Measurements from ENCODE around the gene SAMD1.
A peak's percentile ranks its signal among the peaks of the same experiment; 100 is the strongest.
"Not testable (repeated sequence)": the region's sequence is repeated elsewhere in the genome, so short reads cannot be mapped to it uniquely, and the experiment has no call there.

SAMD1 gene

DNA sequence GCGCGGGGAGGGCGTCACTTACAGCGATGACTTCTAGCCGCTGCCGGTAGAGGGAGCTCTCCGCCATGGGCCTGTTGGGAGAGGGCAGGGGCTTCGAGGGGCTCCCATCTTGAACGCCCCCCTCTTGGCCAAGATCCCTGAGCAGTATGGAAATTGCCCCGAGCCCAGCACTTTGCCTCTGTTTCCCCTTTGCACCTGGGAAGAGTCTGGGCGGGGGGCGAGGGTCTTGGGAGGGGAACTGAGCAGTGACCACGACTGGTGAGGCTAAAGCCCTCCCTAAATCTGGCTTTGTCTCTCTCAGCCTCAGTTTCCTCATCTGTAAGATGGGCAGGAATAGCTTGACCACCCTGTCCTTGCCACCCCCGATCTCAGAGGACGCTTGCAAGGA is 31.5 kb downstream of the SAMD1 start:
- DNase-seq = peak; percentile 46

DNA sequence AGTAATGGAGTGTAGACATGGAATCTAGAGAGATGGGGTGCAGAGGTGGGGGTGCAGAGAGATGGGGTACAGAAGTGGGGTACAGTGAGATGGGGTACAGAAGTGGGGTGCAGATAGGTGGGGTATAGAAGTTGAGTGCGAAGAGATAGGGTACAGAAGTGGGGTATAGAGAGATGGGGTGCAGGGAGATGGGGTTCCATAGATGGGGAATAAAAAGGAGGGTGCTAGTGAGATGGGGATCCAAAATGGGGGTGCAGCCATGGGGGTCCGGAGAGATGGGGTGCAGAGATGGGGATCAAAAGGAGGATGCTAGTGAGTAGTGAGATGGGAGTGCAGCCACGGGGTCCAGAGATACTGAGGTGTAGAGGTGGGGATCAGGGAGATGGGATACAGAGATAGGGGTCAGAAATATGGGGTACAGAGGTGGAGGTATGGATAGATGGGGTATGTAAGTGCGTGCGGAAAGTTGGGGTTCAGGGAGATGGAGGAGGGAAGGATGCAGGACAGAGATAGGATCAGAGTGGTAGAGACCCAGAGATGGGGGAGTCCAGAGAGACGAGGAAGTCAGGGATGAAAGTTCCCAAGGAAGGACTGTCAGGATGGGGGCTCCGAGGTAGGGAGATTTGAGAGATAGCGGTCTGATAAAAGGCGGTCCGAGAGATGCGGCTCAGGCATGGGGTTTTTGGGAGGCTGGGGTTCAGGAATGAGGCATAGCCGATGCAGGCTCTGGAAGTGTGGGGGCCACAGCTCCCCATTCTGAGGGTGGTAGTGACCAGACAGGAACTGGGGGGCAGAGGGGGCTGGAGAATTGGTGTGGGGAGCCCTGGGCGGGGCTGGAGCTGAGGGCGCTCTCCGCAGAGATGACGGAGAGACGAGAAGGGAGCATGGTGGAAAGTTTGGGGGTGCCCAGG is 32.1 kb downstream of the SAMD1 start:
- no peak for DNase-seq

DNA sequence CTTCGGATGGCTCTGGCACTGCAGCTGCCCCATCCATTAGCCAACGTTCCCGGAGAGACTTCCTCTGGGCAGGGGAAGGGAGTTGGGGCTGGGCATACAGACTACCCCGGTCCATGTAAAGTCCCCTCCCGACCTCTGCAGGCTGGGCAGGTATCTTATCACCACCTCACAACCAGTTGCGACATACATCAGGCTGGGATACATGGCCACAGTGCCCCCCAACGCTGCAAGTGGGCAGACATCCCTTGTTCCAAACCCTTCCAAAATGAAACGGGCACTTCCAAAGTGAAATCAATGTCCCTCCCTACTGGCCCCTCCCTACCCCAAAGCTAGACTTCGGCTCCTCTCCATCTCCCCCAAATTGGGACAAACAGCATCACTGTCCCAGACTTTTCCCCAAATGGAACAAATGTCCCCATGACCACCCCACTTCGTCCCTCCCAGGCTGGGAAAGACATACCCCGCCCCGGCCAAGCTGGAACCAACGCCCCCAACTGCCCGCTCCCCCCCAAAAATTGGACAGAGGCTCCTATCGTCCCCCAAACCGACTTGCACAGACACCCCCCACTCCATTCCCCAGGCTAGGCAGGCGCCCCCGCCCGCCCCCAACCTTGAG is 33.7 kb downstream of the SAMD1 start:
- DNase-seq = no peak

DNA sequence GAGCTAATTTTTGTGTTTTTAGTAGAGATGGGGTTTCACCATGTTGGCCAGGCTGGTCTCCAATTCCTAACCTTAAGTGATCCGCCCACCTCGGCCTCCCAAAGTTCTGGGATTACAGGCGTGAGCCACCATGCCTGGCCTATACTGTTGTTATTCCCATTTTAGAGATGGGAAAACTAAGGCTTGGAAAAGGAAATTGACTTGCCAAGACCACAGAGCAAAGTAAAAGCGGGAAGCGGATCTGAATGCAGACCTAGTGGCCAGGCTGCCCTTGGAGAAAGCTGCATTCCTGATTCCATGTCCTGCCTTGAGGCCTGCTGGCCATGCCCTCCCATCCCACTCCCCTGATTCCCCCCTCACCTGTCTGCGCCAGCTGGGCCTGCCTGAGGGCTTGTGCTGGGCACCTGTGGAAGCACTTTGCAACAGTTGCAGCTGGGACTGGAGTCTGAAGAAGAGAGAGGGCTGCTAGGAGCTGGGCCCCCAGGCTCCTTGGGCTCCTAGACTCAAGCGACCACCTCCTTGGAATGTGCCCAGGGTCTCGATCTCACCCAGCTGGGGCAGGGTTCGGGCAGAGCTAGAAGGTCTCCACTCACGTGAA is 34.4 kb downstream of the SAMD1 start:
- DNase-seq = no peak

DNA sequence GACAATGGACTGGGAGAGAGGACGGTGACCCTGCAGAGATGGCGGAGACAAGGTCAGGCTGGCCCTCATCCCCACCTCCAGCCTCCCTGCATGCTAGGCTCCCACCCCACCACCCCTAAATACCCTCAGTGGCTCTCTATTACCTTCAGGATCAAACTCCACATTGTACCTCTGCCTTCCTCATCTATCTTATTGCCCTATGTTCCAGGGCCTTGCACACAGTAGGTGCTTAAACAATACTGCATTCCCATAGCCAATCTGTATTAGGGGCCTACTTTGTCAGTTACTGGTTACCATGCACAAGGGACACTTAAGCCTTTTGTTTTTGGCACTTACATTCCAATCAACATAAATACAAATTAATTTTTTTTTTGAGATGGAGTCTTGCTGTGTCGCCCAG is 35.2 kb downstream of the SAMD1 start:
- DNase-seq = no peak

DNA sequence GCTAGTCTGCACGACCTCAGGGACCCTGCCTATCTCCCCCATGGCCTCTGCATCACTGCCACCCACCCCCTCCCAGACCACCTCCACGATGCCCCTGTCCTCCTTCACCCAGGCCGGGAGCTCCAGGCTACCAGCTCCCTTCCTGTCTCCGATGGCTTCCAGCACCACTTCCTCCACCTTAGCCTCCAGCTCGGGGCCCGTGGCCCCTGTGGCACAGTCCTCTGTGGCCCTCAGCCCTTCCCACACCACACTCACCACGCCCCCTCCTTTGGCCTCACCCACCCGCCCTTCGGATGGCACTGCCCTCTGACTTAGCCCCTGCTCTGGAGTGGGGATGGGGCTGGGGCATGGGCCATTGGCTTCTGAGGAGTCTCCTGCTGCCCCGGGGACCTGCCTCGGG is 35.8 kb downstream of the SAMD1 start:
- no peak for DNase-seq

DNA sequence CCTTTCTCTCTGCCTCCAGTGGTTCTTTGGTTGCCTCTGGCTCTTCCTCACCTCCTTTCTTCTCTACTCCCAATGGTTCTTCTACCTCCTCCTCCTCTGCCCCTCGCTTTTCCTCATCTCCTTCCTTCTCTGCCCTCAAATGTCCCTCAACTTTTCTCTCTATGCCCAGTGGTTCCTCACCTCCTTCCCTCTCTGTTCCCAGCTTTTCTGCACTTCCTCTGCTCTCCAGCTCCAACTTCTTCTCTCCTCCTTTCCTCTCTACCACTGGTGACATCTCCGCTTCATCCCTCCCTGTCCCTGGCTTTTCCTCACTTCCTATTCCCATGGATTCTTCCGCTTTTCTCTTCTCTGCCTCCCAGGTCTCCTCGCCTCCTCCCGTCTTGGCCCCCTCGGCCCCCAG is 36.5 kb downstream of the SAMD1 start:
- DNase-seq = no peak

DNA sequence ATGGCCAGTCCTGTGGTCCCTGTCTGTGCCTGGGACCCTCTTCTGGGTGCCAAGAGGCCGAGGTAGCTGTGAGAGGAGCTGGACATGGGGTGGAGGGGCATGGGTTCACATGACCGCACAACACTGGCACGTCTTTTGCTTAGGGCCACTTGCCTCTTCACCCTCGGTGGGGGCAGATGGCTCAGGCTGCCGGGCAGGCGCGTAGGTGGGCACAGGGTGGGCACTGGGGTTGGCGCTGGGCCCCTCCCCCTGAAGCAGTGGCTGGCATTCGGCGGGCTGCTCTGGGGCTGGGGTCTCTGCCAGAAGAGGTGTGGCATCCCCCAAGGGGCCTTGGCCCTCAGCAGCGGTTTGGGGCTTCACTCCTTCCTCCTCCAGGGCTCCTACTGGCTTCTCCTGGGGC is 37.1 kb downstream of the SAMD1 start:
- DNase-seq = no peak

DNA sequence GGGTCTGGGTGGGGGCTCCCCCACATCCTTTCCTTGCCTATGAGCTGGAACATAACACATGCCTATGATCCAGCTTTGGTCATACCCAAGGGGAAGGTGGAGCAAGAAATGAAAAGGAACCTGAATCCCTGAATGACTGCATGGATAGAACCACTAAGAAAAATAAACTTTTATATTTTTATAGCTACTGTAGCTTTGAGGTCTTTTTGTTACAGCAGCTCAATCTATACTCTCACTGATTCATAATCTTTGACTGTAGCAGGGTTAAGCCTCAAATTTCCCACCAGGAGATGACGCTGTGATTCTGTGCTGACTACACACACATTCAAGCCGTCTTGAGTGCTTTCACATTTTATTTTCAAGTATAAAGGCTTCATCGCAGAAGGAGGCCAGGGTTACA is 37.5 kb downstream of the SAMD1 start:
- no peak for DNase-seq

DNA sequence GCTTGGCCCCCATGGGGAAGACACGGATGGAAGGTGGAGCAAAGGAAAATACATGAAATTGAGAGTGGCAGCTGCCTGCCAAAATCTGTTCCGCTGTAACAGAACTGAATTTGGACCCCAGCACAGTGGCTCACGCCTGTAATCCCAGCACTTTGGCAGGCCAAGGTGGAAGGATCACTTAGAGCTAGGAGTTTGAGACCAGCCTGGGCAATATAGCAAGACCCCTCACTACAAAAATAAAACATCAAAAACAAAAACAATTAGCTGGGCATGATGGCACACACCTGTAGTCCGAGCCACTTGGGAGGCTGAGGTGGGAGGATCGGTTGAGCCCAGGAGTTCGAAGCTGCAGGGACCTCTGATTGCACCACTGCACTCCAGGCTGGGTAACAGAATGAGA is 38.1 kb downstream of the SAMD1 start:
- DNase-seq = no peak

DNA sequence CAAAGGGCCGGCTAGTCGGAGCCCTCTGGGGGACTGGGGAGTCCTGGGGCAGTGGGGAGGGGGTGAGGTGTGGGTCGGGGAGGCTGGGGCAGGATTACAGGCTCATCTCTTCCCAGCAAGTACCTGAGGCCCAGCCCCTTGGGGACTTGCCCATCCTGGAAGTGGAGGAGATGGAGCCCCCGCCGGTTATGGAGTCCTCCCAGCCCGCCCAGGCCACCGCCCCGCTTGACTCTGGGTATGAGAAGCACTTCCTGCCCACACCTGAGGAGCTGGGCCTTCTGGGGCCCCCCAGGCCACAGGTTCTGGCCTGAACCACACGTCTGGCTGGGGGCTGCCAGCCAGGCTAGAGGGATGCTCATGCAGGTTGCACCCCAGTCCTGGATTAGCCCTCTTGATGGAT is 38.6 kb downstream of the SAMD1 start:
- DNase-seq = no peak

DNA sequence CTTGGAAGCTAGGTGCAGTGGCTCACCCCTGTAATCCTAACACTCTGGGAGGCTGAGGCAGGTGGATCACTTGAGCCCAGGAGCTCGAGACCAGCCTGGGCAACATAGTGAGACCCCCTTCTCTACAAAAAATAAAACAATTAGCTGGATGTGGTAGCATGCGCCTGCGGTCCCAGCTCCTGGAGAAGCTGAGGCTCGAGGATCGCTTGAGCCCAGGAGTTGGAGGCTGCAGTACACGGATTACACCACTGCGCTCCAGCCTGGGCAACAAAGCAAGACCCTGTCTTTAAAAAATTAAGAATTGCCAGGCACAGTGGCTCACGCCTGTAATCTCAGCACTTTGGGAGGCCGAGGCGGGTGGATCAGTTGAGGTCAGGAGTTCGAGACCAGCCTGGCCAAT is 39.6 kb downstream of the SAMD1 start:
- not testable (repeated sequence) for DNase-seq

DNA sequence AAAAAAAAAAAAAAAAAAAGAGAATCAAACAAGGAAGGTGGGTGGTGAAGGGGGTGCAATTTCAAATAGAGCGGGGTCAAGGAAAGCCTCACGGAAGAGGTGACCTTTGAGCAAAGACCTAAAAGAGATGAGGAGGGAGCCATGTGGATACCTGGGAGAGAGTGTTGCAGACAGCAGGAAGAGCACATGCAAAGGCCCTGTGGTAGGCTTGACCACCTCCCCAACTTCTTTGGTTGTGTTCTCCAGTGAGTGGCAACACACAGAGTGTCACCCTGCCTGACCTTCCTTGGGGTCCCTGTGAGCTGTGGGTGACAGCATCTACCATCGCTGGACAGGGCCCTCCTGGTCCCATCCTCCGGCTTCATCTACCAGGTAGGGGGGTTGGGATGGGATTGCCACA is 40.0 kb downstream of the SAMD1 start:
- DNase-seq = no peak

DNA sequence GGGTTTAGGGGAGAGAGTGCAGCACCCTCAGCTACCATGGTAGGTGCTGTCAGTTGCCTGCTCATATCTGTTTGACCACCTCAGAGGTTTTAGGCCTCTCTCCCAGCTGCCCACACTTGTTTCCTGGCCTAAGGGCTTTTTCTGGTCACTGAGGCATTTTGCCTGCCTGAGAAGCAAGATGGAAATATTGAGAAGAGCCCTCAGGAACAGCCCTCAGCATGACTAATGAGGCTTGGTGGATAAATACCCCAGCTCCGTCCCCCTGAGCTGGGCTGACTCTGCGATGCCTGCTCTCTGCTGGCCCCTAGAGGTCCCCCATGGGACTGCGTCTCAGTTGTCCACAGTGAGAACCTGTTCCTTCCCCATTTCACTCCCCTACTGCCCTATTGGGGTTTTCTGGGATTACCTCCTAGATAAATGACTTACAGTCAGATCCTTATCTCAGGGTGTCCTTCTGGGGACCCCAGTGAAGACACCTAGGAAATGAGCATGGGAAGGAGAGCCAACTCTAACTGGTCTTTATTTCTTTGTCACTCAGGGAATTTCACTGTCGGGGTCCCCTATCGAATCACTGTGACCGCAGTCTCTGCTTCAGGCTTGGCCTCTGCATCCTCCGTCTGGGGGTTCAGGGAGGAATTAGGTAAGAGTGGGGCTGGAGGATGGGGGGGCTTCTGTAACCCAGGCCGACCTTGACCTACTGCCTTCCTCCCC is 42.0 kb downstream of the SAMD1 start:
- peak; percentile 68 for DNase-seq

DNA sequence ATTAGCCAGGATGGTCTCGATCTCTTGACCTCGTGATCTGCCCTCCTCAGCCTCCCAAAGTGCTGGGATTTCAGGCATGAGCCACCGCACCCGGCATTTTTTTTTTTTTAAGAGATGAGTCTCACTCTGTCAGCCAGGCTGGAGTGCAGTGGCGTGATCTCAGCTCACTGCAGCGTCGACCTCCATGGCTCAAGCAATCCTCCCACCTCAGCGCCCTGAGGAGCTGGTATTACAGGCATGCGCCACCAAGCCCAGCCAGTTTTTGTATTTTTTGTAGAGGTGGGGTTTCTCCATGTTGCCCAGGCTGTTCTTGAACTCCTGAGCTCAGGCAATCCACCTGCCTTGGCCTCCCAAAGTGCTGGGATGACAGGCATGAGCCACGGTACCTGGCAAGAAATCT is 42.7 kb downstream of the SAMD1 start:
- not testable (repeated sequence) for DNase-seq

DNA sequence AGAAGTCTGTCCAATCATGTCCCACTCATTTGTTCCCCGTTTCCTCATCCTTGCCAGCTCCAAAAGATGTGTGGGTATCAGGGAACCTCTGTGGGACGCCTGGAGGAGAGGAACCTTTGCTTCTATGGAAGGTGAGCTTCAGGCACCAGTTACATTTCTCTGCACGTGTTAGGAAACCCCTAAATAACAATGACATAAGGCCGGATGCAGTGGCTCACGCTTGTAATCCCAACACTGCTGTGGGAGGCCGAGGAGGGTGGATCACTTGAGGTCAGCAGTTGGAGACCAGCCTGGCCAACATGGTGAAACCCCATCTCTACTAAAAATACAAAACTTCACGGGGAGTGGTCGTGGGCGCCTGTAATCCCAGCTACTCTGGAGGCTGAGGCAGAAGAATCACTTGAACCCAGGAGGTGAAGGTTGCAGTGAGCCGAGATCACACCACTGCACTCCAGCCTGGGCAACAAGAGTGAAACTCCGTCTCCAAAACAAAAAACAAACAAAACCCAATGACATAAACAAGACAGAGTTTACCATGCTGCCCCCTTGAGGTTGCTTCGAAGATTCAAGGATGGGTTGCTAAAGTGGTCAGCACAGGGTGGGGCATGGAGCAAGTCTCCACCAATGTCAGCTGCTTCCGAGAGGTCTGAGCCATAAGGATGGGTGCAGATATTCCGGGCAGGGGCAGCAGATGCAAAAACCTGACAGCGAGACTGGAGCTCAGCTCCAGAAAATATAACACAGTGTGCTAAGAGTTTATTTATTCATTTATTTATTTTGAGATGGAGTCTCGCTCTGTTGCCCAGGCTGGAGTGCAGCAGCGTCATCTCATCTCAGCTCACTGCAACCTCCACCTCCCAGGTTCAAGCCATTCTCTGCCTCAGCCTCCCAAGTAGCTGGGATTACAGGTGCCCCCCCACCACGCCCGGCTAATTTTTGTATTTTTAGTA is 47.6 kb downstream of the SAMD1 start:
- peak; percentile 60 for DNase-seq

DNA sequence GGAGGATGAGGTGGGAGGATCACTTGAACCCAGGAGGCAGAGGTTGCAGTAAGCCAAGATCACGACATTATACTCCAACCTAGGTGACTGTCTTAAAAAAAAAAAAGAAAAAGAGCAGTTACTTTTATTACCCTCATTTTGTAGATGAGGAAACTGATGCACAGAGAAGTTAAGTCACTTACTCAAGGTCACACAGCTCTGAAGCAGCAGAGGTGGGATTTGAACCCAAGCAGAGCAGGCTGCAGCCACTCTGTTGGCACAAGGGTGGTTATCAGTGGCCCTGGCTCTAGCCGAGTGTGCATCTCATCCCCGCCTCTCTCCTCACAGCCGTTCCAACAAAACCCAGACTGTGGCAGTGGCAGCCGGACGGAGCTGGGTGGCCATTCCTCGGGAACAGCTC is 51.4 kb downstream of the SAMD1 start:
- DNase-seq = no peak
